Activated CD8-positive, alpha-beta memory T cell treated with anti-CD3 and anti-CD28 coated beads, Interleukin-2, amount 50 U/mL, for 48 hours (primary cell): ENCODE results near the gene FRMD4A.
"Not testable (repeated sequence)": the region's sequence is repeated elsewhere in the genome, so short reads cannot be mapped to it uniquely, and the experiment has no call there.

Experiments used
- DNase-seq: peaks from one replicate; pipeline ENCODE4 v3.0.0-alpha.2; 2020

The FRMD4A gene

GRCh38 chr10:13829790-13830189, 500.9 kb downstream of the FRMD4A start:
- DNase-seq, result no peak

GRCh38 chr10:13828284-13828683, 502.4 kb downstream of the FRMD4A start:
- not testable (repeated sequence) for DNase-seq

- no peak for DNase-seq
These were observed 503.5 kb downstream of the FRMD4A start for GRCh38 chr10:13827076-13827797.

- no peak for DNase-seq
These were observed 506.9 kb downstream of the FRMD4A start for GRCh38 chr10:13823709-13824405.

- no peak for DNase-seq
These were observed 507.5 kb downstream of the FRMD4A start for GRCh38 chr10:13823096-13823708.

GRCh38 chr10:13822490-13822889, 508.2 kb downstream of the FRMD4A start:
- no peak for DNase-seq

- no peak for DNase-seq
These were observed 509.8 kb downstream of the FRMD4A start for GRCh38 chr10:13820964-13821337.

GRCh38 chr10:13820119-13820963, 510.4 kb downstream of the FRMD4A start:
- DNase-seq, result no peak

GRCh38 chr10:13816195-13816925, 514.4 kb downstream of the FRMD4A start:
- no peak for DNase-seq

- DNase-seq, result no peak
These were observed 515.0 kb downstream of the FRMD4A start for GRCh38 chr10:13815756-13816155.

- DNase-seq, result no peak
These were observed 517.2 kb downstream of the FRMD4A start for GRCh38 chr10:13813550-13813949.

- DNase-seq, result no peak
These were observed 517.9 kb downstream of the FRMD4A start for GRCh38 chr10:13812804-13813203.

- DNase-seq, result no peak
These were observed 520.2 kb downstream of the FRMD4A start for GRCh38 chr10:13810568-13810967.

- no peak for DNase-seq
These were observed 521.3 kb downstream of the FRMD4A start for GRCh38 chr10:13809427-13809826.

GRCh38 chr10:13808556-13809391, 522.0 kb downstream of the FRMD4A start:
- DNase-seq, result no peak

GRCh38 chr10:13806419-13806818, 524.3 kb downstream of the FRMD4A start:
- DNase-seq, result no peak

- no peak for DNase-seq
These were observed 526.9 kb downstream of the FRMD4A start for GRCh38 chr10:13803566-13804554.

- DNase-seq, result no peak
These were observed 528.8 kb downstream of the FRMD4A start for GRCh38 chr10:13801907-13802288.

- no peak for DNase-seq
These were observed 529.4 kb downstream of the FRMD4A start for GRCh38 chr10:13801156-13801906.
